Measurements from ENCODE around the gene ERLEC1. TPM values are rescaled to one million over a fixed set of nuclear protein-coding genes. Genes with fewer than 3 reads are reported as not detected.

Gene ERLEC1
- total and polyA plus RNA-seq, 3 experiments from 2014 or later: 25.4 to 43.9 (median 26.4) TPM

DNA sequence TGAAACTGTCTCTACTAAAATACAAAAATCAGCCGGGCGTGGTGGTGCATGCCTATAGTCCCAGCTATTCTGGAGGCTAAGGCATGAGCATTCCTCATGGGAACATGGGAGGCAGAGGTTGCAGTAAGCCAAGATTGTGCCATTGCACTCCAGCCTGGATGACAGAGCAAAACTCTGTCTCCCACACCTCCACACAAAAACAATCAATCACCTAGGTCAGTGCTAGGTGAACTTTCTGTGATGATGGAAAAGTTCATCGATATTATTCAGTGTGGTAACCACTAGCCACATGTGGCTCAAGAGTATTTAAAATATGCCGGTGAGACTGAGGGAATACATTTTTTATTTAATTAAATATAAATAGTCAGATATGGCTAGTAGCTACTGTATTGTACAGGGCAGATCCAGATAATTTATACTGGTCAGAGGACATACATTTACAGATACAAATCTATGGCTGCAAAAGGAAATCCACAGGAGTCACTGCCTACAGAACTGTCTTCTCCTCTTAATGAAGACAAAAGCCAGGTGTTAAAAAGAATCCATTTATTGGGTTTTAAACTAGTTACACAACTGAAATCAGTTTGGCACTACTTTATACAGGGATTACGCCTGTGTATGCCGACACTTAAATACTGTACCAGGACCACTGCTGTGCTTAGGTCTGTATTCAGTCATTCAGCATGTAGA is 76.8 kb downstream of the ERLEC1 start:
- Mint-ChIP-seq H3K4me1 (peaks cover 0 to 9% (median 8%) of the 10 kb centered on the region in 3 donors), H3K27ac (no peak overlapping the region), H3K9me3 (no peaks in the 10 kb centered on the region), H3K27me3 (no peaks in the 10 kb centered on the region), H3K4me3 (no peak overlapping the region), H3K36me3 (peaks cover 6 to 72% (median 23%) of the 10 kb centered on the region in 3 donors)
- H3K9me3 ChIP-seq (ENCODE audit: low read length): no peaks in the 10 kb centered on the region
- DNase-seq: no peak
- POLR2A ChIA-PET: no interaction called here
- no peaks in the 10 kb centered on the region for H3K27me3 ChIP-seq (ENCODE audit: insufficient read depth, low read length, poor library complexity, severe bottlenecking)
- H3K36me3 ChIP-seq (ENCODE audit: insufficient read depth, low read length): peaks cover 15% of the 10 kb centered on the region
- H3K27ac ChIP-seq (ENCODE audit: low read depth, low read length): no peak overlapping the region
- no peak overlapping the region for H3K4me3 ChIP-seq (ENCODE audit: low read length)
- H3K4me1 ChIP-seq (ENCODE audit: insufficient read depth, low read length): peaks cover 7% of the 10 kb centered on the region
- CTCF ChIA-PET: no interaction called here

DNA sequence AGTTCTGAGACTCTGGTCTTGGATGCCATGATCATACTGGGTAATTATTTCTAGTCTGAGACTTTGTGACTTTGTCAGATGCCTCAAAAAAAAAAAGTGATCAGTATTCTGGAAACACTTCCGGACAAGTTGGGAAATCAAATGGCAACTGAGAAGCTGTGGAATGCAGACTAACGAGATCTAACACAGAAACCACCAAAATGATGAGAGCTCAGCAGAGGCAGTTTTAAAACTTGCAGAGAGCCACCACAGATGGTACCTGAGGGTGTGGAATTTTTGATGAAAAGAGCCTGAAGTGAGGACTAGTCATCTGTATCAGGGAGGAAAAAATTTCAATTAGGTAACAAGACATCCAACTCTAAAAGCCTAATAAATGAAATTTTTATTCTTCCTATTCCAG is 78.4 kb downstream of the ERLEC1 start:
- Mint-ChIP-seq H3K27ac (peak overlapping the region in 1 of 8 donors; percentile 76), H3K4me3 (no peak overlapping the region), H3K27me3 (no peaks in the 10 kb centered on the region), H3K9me3 (no peaks in the 10 kb centered on the region), H3K36me3 (peaks cover 6 to 76% (median 25%) of the 10 kb centered on the region in 3 donors), H3K4me1 (peaks cover 0 to 9% (median 8%) of the 10 kb centered on the region in 3 donors)
- CTCF ChIA-PET: no interaction called here
- H3K27me3 ChIP-seq (ENCODE audit: insufficient read depth, low read length, poor library complexity, severe bottlenecking): no peaks in the 10 kb centered on the region
- H3K36me3 ChIP-seq (ENCODE audit: insufficient read depth, low read length): peaks cover 23% of the 10 kb centered on the region
- H3K4me3 ChIP-seq (ENCODE audit: low read length): no peak overlapping the region
- no peak overlapping the region for H3K27ac ChIP-seq (ENCODE audit: low read depth, low read length)
- POLR2A ChIA-PET: no interaction called here
- peaks cover 7% of the 10 kb centered on the region for H3K4me1 ChIP-seq (ENCODE audit: insufficient read depth, low read length)
- no peak for DNase-seq
- no peaks in the 10 kb centered on the region for H3K9me3 ChIP-seq (ENCODE audit: low read length)

DNA sequence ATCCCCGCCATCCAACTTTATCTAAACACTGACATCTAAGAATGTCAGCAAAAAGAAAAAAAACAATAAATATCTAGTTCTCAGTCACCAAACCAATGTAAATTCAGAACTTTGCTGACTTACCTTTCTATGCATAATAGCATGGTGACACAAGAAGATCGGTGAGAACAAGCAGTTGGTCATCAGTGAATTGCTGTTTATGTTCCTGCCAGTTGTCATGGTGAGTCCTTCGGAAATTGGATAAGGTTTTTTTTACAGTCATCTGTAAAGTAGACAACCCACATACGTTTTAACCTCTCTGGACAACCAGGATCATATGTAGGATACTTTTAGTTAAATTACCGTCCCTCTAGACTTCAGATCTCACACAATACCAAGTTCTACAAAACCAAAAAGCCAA is 79.1 kb downstream of the ERLEC1 start:
- peaks cover 0 to 2% of the 10 kb centered on the region in 2 donors for H3K27me3 Mint-ChIP-seq
- H3K36me3 Mint-ChIP-seq: peaks cover 6 to 69% (median 22%) of the 10 kb centered on the region in 3 donors
- Histone ChIP-seq H3K36me3 (ENCODE audit: insufficient read depth, low read length) (peaks cover 23% of the 10 kb centered on the region), H3K4me3 (ENCODE audit: low read length) (no peak overlapping the region), H3K9me3 (ENCODE audit: low read length) (no peaks in the 10 kb centered on the region), H3K4me1 (ENCODE audit: insufficient read depth, low read length) (peaks cover 7% of the 10 kb centered on the region), H3K27me3 (ENCODE audit: insufficient read depth, low read length, poor library complexity, severe bottlenecking) (no peaks in the 10 kb centered on the region), H3K27ac (ENCODE audit: low read depth, low read length) (no peak overlapping the region)
- H3K9me3 Mint-ChIP-seq: no peaks in the 10 kb centered on the region
- no peak overlapping the region for H3K4me3 Mint-ChIP-seq
- peaks cover 0 to 9% (median 8%) of the 10 kb centered on the region in 3 donors for H3K4me1 Mint-ChIP-seq
- POLR2A ChIA-PET: no interaction called here
- CTCF ChIA-PET: no interaction called here
- no peak for DNase-seq
- peak overlapping the region in 2 of 8 donors; percentile 2 to 7 for H3K27ac Mint-ChIP-seq

DNA sequence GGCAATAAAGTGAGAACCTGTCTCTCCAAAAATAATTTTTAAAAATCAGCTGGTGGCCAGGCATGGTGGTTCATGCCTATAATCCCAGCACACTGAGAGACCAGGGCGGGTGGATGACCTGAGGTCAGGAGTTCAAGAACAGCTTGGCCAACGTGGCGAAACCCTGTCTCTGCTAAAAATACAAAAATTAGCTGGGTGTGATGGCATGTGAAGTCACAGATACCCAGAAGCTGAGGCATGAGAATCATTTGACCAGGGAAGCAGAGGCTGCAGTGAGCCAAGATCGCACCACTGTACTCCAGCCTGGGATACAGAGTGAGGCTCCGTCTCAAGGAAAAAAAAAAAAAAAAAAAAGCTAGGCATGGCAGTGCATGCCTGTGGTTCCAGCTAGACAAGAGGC is 80.3 kb downstream of the ERLEC1 start:
- H3K36me3 ChIP-seq (ENCODE audit: insufficient read depth, low read length): peaks cover 23% of the 10 kb centered on the region
- DNase-seq: no peak
- no peaks in the 10 kb centered on the region for H3K9me3 Mint-ChIP-seq
- ChIA-PET POLR2A (no interaction called here), CTCF (no interaction called here)
- no peak overlapping the region for H3K4me3 Mint-ChIP-seq
- peaks cover 0 to 9% (median 4%) of the 10 kb centered on the region in 3 donors for H3K4me1 Mint-ChIP-seq
- no peak overlapping the region for H3K27ac ChIP-seq (ENCODE audit: low read depth, low read length)
- no peaks in the 10 kb centered on the region for H3K9me3 ChIP-seq (ENCODE audit: low read length)
- peak overlapping the region in 1 of 8 donors; percentile 50 for H3K27ac Mint-ChIP-seq
- H3K27me3 Mint-ChIP-seq: peaks cover 0 to 2% of the 10 kb centered on the region in 2 donors
- H3K4me3 ChIP-seq (ENCODE audit: low read length): no peak overlapping the region
- H3K27me3 ChIP-seq (ENCODE audit: insufficient read depth, low read length, poor library complexity, severe bottlenecking): no peaks in the 10 kb centered on the region
- H3K4me1 ChIP-seq (ENCODE audit: insufficient read depth, low read length): peaks cover 7% of the 10 kb centered on the region
- H3K36me3 Mint-ChIP-seq: peaks cover 6 to 72% (median 20%) of the 10 kb centered on the region in 3 donors

DNA sequence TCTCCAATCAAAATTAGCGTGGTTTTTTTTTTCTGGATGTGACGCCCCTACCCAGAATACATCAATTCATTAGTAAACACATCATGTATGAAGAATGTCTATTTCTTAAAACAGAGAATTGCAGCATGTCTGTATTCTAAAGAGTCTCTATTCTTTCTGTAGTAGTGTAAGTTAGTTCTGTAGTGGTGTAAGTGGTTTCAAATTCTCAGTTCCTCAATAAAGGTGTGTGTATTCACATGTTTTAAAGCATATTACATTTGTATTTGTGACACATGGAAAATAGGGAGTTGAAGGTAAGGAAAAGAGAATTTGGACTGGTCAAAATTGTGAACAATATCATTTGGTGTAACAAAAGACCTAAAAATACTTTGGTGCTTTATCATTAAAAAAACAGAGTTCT is 80.9 kb downstream of the ERLEC1 start:
- H3K36me3 Mint-ChIP-seq: peaks cover 6 to 69% (median 18%) of the 10 kb centered on the region in 3 donors
- H3K4me1 Mint-ChIP-seq: peaks cover 0 to 5% (median under 1%) of the 10 kb centered on the region in 3 donors
- no peaks in the 10 kb centered on the region for H3K27me3 ChIP-seq (ENCODE audit: insufficient read depth, low read length, poor library complexity, severe bottlenecking)
- peaks cover 0 to 2% of the 10 kb centered on the region in 2 donors for H3K27me3 Mint-ChIP-seq
- ChIA-PET CTCF (no interaction called here), POLR2A (no interaction called here)
- H3K4me3 ChIP-seq (ENCODE audit: low read length): no peak overlapping the region
- no peaks in the 10 kb centered on the region for H3K9me3 Mint-ChIP-seq
- peaks cover 1% of the 10 kb centered on the region for H3K4me1 ChIP-seq (ENCODE audit: insufficient read depth, low read length)
- peaks cover 23% of the 10 kb centered on the region for H3K36me3 ChIP-seq (ENCODE audit: insufficient read depth, low read length)
- H3K27ac Mint-ChIP-seq: no peak overlapping the region
- no peaks in the 10 kb centered on the region for H3K9me3 ChIP-seq (ENCODE audit: low read length)
- DNase-seq: no peak
- no peak overlapping the region for H3K27ac ChIP-seq (ENCODE audit: low read depth, low read length)
- H3K4me3 Mint-ChIP-seq: no peak overlapping the region

Other genes with a start within 250 kb of the ERLEC1 start
- gene CHAC2, start 19.2 kb upstream of the ERLEC1 start, total RNA-seq: 10 to 100 TPM; 25.6 to 27.4 TPM
- 3.8 TPM for gene CHAC2, start 19.2 kb upstream of the ERLEC1 start, polyA plus RNA-seq
- gene ASB3, start 91 bp upstream of the ERLEC1 start, total RNA-seq: 10 to 100 TPM; 17.8 to 24.4 TPM
- 18.0 TPM for gene ASB3, start 91 bp upstream of the ERLEC1 start, polyA plus RNA-seq
- gene GPR75, start 72.9 kb downstream of the ERLEC1 start, total RNA-seq: 1 to 10 TPM; 2.0 to 2.1 TPM
- gene GPR75, start 72.9 kb downstream of the ERLEC1 start, polyA plus RNA-seq: not detected
- gene PSME4, start 183.9 kb downstream of the ERLEC1 start, total RNA-seq: 10 to 100 TPM; 48.0 to 49.9 TPM
- 6.2 TPM for gene PSME4, start 183.9 kb downstream of the ERLEC1 start, polyA plus RNA-seq